ENCODE results near the gene CNTROB.

DNA sequence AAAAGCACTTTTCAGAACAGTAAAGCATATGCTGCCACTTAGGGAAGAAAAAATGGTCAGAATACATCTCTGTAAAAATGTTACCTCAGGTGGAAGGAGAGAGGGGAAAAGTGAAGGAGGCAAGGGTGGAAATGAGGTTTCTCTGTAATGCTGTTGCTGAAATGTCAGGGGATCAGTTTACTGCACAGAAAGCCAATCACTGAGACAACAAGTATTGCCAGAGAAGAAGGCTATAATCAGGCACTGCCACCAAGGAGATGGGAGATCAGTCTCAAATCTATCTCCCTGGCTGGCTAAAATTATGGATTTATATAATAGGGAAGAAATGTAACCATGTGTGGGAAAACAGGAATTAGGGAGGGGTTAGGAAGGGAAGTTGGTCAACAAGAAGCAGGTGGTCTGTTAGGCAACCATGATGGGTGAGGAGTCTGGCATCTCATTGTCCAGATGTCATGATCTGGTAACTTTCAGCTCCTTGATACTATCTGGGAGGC lies 42.7 kb downstream of the CNTROB start:
- TF ChIP-seq, protein P1, sequence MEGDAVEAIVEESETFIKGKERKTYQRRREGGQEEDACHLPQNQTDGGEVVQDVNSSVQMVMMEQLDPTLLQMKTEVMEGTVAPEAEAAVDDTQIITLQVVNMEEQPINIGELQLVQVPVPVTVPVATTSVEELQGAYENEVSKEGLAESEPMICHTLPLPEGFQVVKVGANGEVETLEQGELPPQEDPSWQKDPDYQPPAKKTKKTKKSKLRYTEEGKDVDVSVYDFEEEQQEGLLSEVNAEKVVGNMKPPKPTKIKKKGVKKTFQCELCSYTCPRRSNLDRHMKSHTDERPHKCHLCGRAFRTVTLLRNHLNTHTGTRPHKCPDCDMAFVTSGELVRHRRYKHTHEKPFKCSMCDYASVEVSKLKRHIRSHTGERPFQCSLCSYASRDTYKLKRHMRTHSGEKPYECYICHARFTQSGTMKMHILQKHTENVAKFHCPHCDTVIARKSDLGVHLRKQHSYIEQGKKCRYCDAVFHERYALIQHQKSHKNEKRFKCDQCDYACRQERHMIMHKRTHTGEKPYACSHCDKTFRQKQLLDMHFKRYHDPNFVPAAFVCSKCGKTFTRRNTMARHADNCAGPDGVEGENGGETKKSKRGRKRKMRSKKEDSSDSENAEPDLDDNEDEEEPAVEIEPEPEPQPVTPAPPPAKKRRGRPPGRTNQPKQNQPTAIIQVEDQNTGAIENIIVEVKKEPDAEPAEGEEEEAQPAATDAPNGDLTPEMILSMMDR (IDR thresholded peaks at IDR 0.05; ENCODE audit: poor library complexity) = no peak
- TF ChIP-seq EZH2 (IDR thresholded peaks at IDR 0.05; ENCODE audit: borderline replicate concordance) = no peak

All from hepatocyte (in vitro differentiated cells).